Gastroesophageal sphincter (tissue), 4 donors: ENCODE results near the gene TRPV6. TPM values are rescaled to one million over a fixed set of nuclear protein-coding genes. Genes with fewer than 3 reads are reported as not detected.

Experiments used
- ATAC-seq: fragments of 150-250 bp; one replicate; pipeline ENCODE4 v1.9.1; 2016; ENCODE audit warnings: mild to moderate bottlenecking, moderate library complexity
- H3K27ac ChIP-seq, 4 donors: fragments of 200-600 bp; sonication (generic) in 3 of 4; 1 replicate in 3 of 4; 2 replicates in 1 of 4; pipeline ENCODE4 v1.5.1; 2016 to 2019
- H3K27me3 ChIP-seq: fragments of 200-600 bp; sonication (generic); one replicate; pipeline ENCODE4 v1.5.1; 2019
- H3K36me3 ChIP-seq, 2 donors: fragments of 200-600 bp; sonication (generic); one replicate each; pipeline ENCODE4 v1.5.1; 2019; ENCODE audit warnings: control low read depth in 1 of 2
- H3K4me1 ChIP-seq, 3 donors: fragments of 200-600 bp; sonication (generic); 1 replicate in 2 of 3; 2 replicates in 1 of 3; pipeline ENCODE4 v1.5.1; 2016 to 2019; ENCODE audit warnings: control low read depth in 2 of 3
- H3K4me3 ChIP-seq, 2 donors: fragments of 200-600 bp; sonication (generic); one replicate each; pipeline ENCODE4 v1.5.1; 2019; ENCODE audit warnings: mild to moderate bottlenecking in 1 of 2, moderate library complexity in 1 of 2
- H3K9me3 ChIP-seq, 3 donors: fragments of 200-600 bp; sonication (generic); one replicate each; pipeline ENCODE4 v1.5.1; 2017 to 2019; ENCODE audit warnings: control low read depth in 2 of 3
- EP300 ChIP-seq: sonication (generic); formaldehyde crosslinking; IDR thresholded peaks from one replicate; pipeline ENCODE4 v1.6.1; 2017; ENCODE audit warnings: antibody characterized with exemption, mild to moderate bottlenecking
- POLR2A ChIP-seq, 2 donors: fragments of 450-650 bp; IDR thresholded peaks; one replicate each; pipeline ENCODE4 v1.6.1; 2017; ENCODE audit warnings: antibody characterized with exemption in 2 of 2, mild to moderate bottlenecking in 2 of 2, moderate library complexity in 1 of 2
- POLR2AphosphoS5 ChIP-seq: sonication (generic); formaldehyde crosslinking; IDR thresholded peaks from one replicate; pipeline ENCODE4 v1.6.1; 2017; ENCODE audit warnings: antibody characterized with exemption
- WGBS, 2 donors: methylation state at CpG; one replicate each; pipeline ENCODE4 v1.1.5; 2018; ENCODE audit warnings: low coverage in 1 of 2; 5-methylcytosine and 5-hydroxymethylcytosine counted together
- total RNA-seq, 4 donors: library from RNA; depleted of rRNA; stranded (reverse); fragments of >200 nt; gene quantifications; one replicate each; pipeline ENCODE4 v1.1.0, GENCODE V29; 2016
- TF ChIP-seq, protein P1 (sequence below), 4 experiments: fragments of 200-600 bp in 2 of 4; fragments of 450-650 bp in 2 of 4; sonication (generic) in 1 of 4; IDR thresholded peaks; one replicate each; pipeline ENCODE4 v1.5.1; 2017 to 2019; ENCODE audit warnings: antibody characterized with exemption in 4 of 4, mild to moderate bottlenecking in 2 of 4, moderate library complexity in 2 of 4

Gene TRPV6
- total RNA-seq, 4 donors from 2014 or later, result 0.16 TPM; not detected in 3

GRCh38 chr7:142862786-142863400, 22.7 kb downstream of the TRPV6 start:
- Histone ChIP-seq H3K4me1 (no peaks in the 10 kb centered on the region), H3K27me3 (peaks cover 5% of the 10 kb centered on the region), H3K36me3 (peaks cover 0 to 29% of the 10 kb centered on the region in 2 donors), H3K27ac (no peak overlapping the region), H3K4me3 (no peak overlapping the region), H3K9me3 (no peaks in the 10 kb centered on the region)
- TF ChIP-seq POLR2A (IDR thresholded peaks at IDR 0.05), result no peak
- TF ChIP-seq, protein P1, sequence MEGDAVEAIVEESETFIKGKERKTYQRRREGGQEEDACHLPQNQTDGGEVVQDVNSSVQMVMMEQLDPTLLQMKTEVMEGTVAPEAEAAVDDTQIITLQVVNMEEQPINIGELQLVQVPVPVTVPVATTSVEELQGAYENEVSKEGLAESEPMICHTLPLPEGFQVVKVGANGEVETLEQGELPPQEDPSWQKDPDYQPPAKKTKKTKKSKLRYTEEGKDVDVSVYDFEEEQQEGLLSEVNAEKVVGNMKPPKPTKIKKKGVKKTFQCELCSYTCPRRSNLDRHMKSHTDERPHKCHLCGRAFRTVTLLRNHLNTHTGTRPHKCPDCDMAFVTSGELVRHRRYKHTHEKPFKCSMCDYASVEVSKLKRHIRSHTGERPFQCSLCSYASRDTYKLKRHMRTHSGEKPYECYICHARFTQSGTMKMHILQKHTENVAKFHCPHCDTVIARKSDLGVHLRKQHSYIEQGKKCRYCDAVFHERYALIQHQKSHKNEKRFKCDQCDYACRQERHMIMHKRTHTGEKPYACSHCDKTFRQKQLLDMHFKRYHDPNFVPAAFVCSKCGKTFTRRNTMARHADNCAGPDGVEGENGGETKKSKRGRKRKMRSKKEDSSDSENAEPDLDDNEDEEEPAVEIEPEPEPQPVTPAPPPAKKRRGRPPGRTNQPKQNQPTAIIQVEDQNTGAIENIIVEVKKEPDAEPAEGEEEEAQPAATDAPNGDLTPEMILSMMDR (IDR thresholded peaks at IDR 0.05), result no peak
- no peak for TF ChIP-seq EP300
- no peak for TF ChIP-seq POLR2AphosphoS5
- WGBS, 2 donors, result 82 to 85% methylated on average over 4 of the region's 7 CpGs
- ATAC-seq, result no peak

GRCh38 chr7:142862351-142862750, 23.2 kb downstream of the TRPV6 start:
- WGBS, 2 donors, result 100% methylated on average over 2 of the region's 4 CpGs; no CpG with 5 or more reads in 1 of the 2 donors
- TF ChIP-seq, protein P1 (IDR thresholded peaks at IDR 0.05), result no peak
- TF ChIP-seq EP300, result no peak
- TF ChIP-seq POLR2AphosphoS5, result no peak
- TF ChIP-seq POLR2A (IDR thresholded peaks at IDR 0.05), result no peak

DNA sequence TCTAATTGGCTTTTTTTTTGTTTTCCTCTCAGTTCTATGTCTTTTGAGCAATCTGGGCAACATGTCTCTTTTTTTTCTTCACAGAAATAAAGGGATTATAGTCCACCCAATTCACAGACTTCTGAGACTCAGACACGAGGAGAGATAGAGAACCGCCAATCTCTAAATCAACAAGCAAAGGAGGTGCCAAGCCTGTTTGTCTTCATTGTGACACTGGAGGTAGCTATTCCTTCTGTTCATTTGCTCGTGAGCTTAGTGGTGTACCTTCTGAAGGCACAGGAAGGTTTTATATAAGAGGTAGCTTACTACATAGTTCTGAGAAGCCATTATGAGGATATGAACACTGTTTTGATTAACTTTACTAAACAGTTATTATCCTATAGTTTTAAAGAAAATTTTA, 24.6 kb downstream of the TRPV6 start:
- peaks cover 0 to 29% of the 10 kb centered on the region in 2 donors for H3K36me3 ChIP-seq
- no peak overlapping the region for H3K27ac ChIP-seq
- H3K4me3 ChIP-seq, result no peak overlapping the region
- H3K27me3 ChIP-seq, result no peaks in the 10 kb centered on the region
- no peaks in the 10 kb centered on the region for H3K9me3 ChIP-seq
- no peak for ATAC-seq
- WGBS, 2 donors, result 75 to 84% methylated on average over 3 of the region's 3 CpGs
- H3K4me1 ChIP-seq, result peaks cover 0 to 6% (median 1%) of the 10 kb centered on the region in 3 donors
- TF ChIP-seq, protein P1 (IDR thresholded peaks at IDR 0.05), result no peak
- TF ChIP-seq EP300 (no peak), POLR2A (IDR thresholded peaks at IDR 0.05) (no peak), POLR2AphosphoS5 (no peak)

More at GRCh38 chr7:142862351-142862750, 23.2 kb downstream of the TRPV6 start:
- Histone ChIP-seq H3K4me1 (no peaks in the 10 kb centered on the region), H3K9me3 (no peaks in the 10 kb centered on the region), H3K36me3 (peaks cover 0 to 29% of the 10 kb centered on the region in 2 donors), H3K27ac (no peak overlapping the region), H3K4me3 (no peak overlapping the region), H3K27me3 (peaks cover 5% of the 10 kb centered on the region)
- ATAC-seq, result no peak

- no peak overlapping the region for H3K27ac ChIP-seq
- H3K4me1 ChIP-seq, result peaks cover 0 to 17% (median 7%) of the 10 kb centered on the region in 3 donors
- H3K36me3 ChIP-seq, result peaks cover 0 to 29% of the 10 kb centered on the region in 2 donors
- TF ChIP-seq POLR2AphosphoS5, result peak; percentile 19
- TF ChIP-seq POLR2A (IDR thresholded peaks at IDR 0.05), result no peak
- TF ChIP-seq, protein P1 (IDR thresholded peaks at IDR 0.05), result no peak
- no peaks in the 10 kb centered on the region for H3K9me3 ChIP-seq
- WGBS, 2 donors, result 35 to 81% methylated on average over 3 to 5 of the region's 5 CpGs
- ATAC-seq, result no peak
- no peaks in the 10 kb centered on the region for H3K27me3 ChIP-seq
- H3K4me3 ChIP-seq, result no peak overlapping the region
Observed at GRCh38 chr7:142859829-142860228, 25.7 kb downstream of the TRPV6 start.

DNA sequence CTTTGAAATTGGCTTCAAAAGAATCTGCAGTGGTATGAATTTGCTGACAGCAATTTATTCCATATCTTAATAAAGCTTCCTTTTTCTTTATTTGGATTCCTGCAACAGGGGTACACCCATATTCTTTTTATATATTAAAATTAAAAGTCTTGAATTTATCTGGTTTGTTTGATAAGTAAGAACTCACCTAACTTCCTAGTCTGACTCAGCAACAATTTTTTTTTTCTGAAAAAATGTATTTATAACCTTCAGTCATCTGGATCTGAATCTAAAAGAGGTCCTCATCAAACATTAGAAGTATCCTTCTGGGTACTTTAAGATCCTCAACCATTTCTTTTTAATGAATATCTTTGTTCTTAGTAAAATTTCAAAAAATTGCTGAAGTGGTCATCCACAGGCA, 26.1 kb downstream of the TRPV6 start:
- Histone ChIP-seq H3K4me3 (no peak overlapping the region), H3K4me1 (peaks cover 0 to 18% (median 7%) of the 10 kb centered on the region in 3 donors), H3K27me3 (no peaks in the 10 kb centered on the region), H3K9me3 (no peaks in the 10 kb centered on the region), H3K27ac (no peak overlapping the region), H3K36me3 (peaks cover 0 to 27% of the 10 kb centered on the region in 2 donors)
- no peak for ATAC-seq
- TF ChIP-seq EP300 (no peak), POLR2A (IDR thresholded peaks at IDR 0.05) (no peak), POLR2AphosphoS5 (no peak)
- TF ChIP-seq, protein P1 (IDR thresholded peaks at IDR 0.05), result no peak
